Measurements from ENCODE around the gene JMJD6.
"Not testable (repeated sequence)": the region's sequence is repeated elsewhere in the genome, so short reads cannot be mapped to it uniquely, and the experiment has no call there.

The JMJD6 gene

DNA sequence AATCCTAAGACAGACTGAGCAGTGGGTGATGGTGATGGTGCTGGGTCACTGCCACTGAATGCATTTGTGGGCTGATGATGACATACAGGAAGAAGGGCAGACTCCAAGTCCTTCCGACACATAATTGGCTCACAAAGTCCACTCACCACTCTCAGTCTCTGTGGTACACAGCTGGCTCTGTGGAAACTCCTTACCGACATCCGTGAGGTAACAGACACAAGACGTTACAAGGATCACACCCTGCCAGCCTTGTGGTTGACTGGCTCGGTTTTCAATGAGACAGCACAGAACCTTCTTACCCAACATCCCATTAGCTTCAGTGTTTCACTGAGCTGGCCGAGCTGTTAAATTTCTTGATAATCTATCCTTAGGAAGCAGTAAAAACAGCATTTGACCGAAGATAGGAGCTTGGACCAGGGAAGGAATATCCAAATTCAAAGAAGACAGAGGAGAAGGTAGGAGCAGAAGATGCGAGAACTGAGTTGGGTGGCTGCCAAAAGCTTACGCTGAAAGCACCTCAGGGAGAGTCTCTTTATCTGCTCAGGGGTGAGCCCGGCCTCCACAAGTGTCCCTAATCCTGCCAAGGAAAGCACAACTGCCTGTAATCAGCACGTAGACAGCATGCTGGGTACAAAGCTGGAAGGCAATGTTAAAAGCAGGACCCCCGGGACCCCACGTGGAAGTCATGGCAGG lies 10.1 kb downstream of the JMJD6 start:
- DNase-seq (ENCODE audit: low read depth in 2 of 2): no peak

GRCh38 chr17:76715496-76715830 lies 10.9 kb downstream of the JMJD6 start:
- no peak for DNase-seq (ENCODE audit: low read depth in 2 of 2)

- peak; percentile 52 to 81 for DNase-seq (ENCODE audit: low read depth in 2 of 2)
These were observed 11.4 kb downstream of the JMJD6 start for GRCh38 chr17:76714822-76715495.

- DNase-seq (ENCODE audit: low read depth in 2 of 2): no peak
These were observed 12.1 kb downstream of the JMJD6 start for GRCh38 chr17:76714336-76714735.

GRCh38 chr17:76713765-76714164 lies 12.6 kb downstream of the JMJD6 start:
- DNase-seq (ENCODE audit: low read depth in 2 of 2): no peak

- DNase-seq (ENCODE audit: low read depth in 2 of 2): not testable (repeated sequence)
These were observed 14.1 kb downstream of the JMJD6 start for GRCh38 chr17:76712321-76712720.

DNA sequence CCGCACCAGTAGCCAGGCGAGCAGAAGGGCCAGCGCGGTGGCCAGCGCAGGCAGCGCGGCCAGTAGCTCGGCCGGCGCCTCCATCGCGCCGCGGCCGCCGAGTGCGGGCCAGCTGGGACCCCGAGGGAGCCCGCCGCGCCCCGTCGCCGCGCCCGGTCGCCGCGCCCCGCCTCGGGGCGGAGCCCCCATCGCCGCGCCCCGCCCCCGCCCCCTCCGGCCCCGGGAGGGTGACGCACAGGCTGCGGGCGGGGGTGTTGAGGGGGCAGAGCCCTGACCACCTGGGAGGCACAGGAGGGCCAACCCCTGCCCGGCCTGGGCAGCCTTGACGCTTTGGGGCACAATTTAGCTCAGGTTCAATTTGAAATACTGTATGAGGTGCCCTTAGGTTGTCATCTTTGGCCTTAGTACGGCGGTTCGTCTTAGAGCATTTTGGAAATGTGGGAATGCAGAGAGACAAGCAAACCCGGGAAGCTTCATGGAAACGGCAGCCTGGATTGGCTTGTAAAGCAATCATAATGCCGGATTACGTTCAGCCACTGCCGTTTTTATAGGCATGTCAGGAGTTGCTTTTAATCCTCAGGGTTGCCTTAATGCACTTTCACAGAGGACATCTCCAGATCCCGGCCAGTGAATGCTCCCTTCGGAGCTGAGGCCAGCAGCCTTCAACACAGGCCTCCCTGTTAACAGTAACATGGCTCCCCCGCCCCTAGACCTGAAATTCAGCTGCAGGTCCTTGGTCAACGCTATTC lies 15.4 kb downstream of the JMJD6 start, which contains the start of gene MXRA7:
MXRA7 (minus strand) TSS at position 103 of the 749 bp plus-strand sequence; CDS start at position 84, 19 bp downstream.
- DNase-seq (ENCODE audit: low read depth in 2 of 2): no peak

GRCh38 chr17:76709951-76710862 lies 16.2 kb downstream of the JMJD6 start:
- not testable (repeated sequence) for DNase-seq (ENCODE audit: low read depth in 2 of 2)

GRCh38 chr17:76709077-76709950 lies 17.1 kb downstream of the JMJD6 start:
- no peak for DNase-seq (ENCODE audit: low read depth in 2 of 2)

- DNase-seq (ENCODE audit: low read depth in 2 of 2): no peak
These were observed 18.2 kb downstream of the JMJD6 start for GRCh38 chr17:76707985-76708807.

DNA sequence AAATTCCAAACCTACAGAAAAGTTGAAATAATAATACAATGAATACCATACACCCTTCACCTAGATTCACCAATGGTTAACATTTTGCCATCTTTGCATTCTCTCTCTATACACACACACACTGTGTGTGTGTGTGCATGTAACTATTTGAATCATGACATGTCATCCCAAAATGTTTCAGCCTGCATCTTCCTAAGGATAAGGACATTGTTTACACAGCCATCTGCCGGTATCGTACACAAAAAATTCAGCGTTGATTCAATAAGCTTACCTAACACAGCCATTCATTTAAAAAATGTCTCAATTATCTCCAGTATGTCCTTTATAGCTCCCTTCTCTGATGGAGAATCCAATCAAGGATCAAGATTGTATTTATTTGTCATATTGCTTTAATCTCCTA lies 19.6 kb downstream of the JMJD6 start:
- DNase-seq (ENCODE audit: low read depth in 2 of 2): no peak

GRCh38 chr17:76704805-76705204 lies 21.6 kb downstream of the JMJD6 start:
- DNase-seq (ENCODE audit: low read depth in 2 of 2): no peak

DNA sequence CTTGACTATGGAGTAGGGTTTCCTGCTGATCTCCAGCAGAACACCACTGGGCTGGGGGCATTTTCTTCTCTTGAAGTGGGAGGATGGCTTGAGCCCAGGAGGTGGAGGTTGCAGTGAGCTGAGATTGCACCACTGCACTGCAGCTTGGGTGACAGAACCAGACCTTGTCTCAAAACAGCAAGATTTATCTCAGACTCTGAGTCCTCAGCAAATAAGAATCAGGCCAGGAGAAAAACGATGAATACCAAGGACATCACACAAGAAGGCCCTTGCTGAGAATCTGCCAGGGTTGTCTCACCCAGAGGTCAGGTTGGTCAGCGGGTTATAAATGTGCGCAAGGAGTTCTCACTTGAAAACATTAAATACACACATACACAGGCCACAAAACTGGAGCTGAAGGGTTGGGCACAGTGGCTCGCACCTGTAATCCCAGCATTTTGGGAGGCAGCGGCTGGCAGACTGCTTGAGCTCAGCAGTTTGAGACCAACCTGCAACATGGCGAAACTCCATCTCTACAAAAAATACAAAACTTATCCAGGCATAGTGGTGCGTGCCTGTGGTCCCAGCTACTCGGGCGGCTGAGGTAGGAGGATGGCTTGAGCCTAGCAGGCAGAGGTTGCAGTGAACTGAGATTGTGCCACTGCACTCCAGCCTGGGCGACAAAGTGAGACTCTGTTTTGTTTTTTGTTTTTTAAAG lies 23.3 kb downstream of the JMJD6 start:
- DNase-seq (ENCODE audit: low read depth in 2 of 2): no peak

DNA sequence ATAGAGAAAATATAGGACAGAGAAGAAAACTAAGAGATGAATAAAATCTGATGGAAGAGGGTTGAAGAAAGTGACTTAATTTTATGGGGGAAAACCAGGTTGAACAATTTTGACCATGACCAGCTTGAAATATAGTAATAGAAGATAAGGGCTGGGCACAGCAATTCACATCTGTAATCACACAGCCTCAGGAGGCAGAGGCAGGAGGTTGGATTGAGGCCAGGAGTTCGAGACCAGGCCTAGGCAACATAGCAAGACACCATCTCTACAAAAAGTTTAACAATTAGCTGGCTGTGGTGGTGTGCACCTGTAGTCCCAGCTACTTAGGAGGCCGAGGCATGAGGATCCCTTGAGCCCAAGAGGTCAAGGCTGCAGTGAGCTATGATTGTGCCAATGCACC lies 24.3 kb downstream of the JMJD6 start:
- no peak for DNase-seq (ENCODE audit: low read depth in 2 of 2)

- no peak for DNase-seq (ENCODE audit: low read depth in 2 of 2)
These were observed 24.9 kb downstream of the JMJD6 start for GRCh38 chr17:76701471-76701967.

DNA sequence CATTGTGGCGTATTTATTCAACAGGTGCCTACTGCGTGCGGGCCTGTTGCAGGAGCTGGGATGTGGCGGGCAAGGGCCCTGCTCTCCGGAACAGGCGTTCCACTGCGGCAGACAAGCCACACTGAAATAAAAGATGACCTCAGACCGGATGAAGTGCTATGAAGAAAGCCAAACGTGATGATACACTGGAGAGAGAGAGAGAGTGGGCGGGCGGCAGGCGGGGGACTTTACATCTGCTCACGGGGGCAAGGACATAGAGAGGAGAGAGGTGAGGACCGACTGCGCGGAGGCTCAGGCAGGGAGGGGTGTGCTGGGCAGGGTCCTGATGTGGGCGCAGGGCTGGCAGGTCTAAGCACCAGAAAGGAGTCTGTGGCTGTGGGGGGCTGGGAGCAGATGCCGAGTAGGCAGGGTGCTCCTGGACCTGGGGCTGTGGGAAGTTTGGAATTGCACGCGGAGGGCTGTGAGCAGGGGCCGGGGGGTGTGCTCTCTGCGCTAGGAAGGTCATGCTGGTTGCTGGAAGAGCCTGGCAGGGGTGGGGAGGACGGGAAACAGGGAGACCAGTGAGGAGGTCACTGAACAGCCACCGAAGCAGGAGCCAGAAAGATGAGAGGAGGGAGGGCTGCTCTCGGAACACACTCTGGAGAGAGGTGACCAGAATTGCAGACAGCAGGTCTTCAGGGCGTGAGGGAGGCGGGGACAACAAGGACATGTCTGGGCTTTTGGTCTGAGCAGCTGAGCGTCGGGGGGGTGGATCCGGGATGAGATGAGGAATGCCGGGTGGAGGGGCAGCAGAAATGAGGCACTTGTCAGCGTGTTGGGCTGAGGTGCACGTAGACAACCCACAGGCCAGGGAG lies 25.6 kb downstream of the JMJD6 start:
- DNase-seq (ENCODE audit: low read depth in 2 of 2): no peak

- DNase-seq (ENCODE audit: low read depth in 2 of 2): no peak
These were observed 26.2 kb downstream of the JMJD6 start for GRCh38 chr17:76700270-76700616.

DNA sequence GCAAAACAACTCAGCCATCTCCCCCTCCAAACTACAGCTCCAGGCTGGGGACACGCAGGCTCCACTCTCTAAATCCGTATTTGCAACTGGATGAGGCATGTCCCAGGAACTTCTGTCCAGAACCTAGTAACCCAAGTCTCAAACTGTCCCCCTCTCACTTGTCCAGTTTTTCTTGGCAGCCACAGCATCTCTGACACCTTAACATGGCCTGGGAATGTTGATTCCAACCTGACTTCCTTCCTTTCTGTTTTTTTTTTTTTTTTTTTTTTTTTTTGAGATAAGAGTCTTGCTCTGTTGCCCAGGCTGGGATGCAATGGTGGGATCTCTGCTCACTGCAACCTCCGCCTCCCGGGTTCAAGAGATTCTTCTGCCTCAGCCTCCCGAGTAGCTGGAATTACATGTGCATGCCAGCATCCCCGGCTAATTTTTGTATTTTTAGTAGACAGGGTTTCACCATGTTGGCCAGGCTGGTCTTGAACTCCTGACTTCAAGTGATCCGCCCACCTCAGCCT lies 27.9 kb downstream of the JMJD6 start:
- not testable (repeated sequence) for DNase-seq (ENCODE audit: low read depth in 2 of 2)

All from stimulated activated CD4-positive, alpha-beta T cell treated with anti-CD3 and anti-CD28 coated beads, Interleukin-12 subunit alpha, Interleukin-12 subunit beta, amount 100 ng/mL, for 24 hours (primary cell).